HG03575 (cell line): ENCODE measurements around the gene ARHGAP42.

ENCODE experiments used
- ATAC-seq: cut with Tn5 transposase; IDR thresholded peaks from one replicate; pipeline ENCODE4 v1.9.1; 2021; ENCODE audit not compliant: unreplicated experiment, insufficient number of reproducible peaks, low FRiP score; ENCODE audit errors: extremely low read depth

Gene ARHGAP42

DNA sequence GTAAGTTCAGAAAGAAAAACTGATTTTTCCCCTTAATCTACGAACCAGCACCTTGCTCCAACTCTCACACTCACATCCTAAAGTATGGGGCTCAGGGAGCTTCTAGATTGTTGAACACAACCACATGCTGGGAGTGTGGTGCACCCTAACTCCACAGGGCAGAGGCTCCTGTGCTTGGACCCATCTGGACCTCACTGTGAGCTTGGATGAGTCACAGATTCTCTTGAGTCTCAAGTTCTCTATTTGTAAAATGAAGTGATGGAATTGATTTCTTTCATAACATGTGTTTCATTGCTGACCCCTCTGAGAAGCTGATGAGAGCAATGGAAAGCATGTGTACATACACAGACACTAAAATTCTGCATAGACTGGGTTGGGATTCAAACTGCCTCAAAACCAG, 332.8 kb downstream of the ARHGAP42 start:
- ATAC-seq = no peak

DNA sequence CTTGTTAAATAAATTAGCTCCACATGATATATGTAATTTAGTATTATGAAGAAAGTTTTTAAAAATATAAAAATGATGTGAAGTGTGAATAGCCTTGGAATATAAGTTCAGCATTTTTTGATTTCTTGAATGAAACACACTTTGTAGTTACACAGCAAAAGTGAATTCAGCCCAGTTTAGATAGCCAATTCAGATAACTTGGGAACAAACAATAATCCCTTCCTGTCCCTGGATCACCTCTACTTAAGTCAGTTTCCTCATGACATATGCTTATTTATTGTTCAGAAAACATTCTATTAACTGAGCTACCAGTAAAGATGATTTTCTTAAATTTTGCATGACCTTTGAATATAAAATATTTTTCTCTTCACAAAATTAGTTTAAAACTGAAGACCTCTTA, 335.2 kb downstream of the ARHGAP42 start:
- no peak for ATAC-seq

DNA sequence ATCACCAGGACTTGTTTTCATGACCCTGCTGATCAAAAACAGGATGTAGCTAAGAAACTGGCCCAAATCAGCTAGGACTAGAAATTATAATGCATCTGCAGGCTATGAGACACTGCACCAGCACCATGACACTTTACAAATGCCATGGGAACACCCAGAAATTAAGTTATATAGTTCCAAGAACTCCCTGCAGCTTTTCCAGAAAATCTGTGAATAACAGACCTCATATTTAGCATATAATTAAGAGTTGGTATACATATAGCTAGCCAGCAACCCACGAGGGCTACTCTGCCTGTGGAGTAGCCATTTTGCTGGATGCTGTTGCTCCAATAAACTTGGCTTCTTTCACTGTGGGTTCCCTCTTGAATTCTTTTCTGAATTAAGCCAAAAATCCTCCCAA, 341.6 kb downstream of the ARHGAP42 start:
- no peak for ATAC-seq

DNA sequence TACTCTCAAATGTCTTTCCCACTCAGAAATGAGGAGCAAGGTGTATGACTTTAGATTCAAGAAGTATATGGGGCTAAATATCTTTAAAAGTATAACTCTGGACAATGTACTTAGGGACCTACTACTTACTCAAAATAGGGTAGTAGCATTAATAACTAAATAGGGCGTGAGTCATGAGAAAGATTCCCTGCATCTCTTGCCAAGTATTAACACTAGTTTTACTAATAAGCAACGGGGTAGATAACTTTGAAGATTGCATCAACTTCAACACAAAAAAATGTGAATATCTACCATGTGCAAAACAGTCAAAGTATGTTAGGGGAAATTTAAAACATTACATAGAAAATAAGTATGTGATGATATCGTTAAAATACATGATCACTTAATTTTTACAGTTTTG, 342.9 kb downstream of the ARHGAP42 start:
- ATAC-seq = no peak

DNA sequence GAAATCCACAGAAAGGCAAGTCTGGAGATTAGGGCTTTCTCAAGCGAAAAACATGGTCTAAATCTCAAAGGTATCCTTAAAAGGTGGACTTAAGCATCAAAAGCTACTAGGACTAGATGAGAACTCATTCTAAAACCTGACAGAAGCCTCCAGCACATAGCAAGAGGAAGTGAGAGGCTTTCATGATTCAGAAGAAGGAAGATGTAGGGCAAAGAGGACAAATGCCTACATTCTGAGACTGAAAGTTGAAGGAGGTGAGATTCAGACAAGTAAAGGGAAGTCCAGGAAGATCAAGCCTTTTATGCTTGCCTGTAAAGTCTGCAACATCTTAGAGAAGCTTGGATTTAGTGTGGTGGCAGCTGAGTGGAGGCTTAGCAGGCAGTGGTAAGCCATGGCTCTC, 343.6 kb downstream of the ARHGAP42 start:
- no peak for ATAC-seq

DNA sequence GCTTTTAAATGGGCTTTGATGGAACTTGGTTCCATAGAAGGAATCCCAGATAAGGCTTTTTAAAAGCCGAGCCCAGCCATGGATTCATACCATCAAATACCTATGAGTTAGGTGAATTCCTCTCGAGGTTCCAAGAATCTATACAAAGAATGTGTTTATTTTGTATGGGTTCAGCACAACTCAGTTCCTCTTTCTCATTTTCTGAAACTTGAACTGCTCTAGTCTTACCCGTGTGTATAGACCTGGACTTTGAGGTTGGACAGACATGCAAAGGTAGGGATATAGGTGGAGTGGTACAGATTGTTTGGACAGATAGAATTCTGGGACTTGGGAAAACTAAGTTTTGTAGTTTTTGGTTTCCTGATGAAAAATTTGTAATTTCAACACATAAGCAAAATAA, 344.6 kb downstream of the ARHGAP42 start:
- ATAC-seq = no peak

DNA sequence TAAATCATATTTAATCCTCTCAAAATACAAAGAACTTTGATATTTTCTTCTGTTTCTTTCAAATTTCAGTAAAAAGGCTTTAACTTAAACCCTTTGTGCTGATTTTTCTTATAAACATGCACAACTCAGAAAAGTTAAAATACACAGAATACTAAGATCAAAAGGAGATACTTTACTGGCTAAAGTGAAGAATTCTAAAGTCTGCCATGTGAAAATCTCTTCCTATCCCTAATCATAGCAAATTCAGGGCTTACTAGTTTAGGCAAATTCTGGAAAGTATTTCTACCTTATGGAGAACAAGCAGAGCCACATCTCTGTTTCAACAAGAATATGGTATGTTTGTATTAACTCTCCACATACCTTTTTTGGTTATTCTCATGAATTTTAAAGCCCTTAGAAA, 345.9 kb downstream of the ARHGAP42 start:
- ATAC-seq = no peak

DNA sequence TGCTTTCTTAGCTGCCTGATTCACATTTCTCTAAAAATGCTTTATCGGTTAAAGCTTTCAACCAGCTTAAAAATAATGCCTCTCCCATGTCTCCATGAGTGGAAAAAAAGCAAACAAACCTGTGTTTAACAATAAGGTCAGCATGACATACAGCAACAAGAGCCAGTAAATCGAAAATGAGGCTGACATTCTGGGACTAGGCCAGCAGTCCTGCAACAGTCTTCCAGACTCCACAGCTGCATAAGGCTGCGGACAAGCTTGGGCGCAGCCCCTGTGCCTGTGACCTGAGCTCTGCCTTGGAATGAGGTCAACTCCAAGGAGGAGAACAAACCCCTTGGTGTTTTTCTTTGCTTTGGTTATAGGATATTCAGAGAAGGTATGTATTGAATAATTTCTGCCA, 347.0 kb downstream of the ARHGAP42 start:
- no peak for ATAC-seq

DNA sequence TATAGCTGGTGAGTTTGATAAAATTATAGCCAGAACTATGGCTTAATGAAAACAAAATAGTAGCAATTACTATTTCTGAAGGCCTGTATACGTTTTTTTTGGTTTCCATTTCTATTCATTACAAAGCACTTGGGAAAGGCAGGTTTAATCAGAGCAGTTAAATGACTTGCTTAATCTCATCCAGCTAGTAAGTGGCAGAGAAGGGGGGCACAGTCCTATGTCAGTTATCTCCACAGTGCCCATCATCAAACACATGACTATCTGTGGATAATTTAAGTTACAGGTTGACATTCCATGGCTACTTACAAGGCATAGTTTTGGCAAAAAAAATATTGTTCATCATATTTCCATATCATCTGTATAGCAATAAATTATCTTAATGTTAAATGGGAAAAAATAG, 348.8 kb downstream of the ARHGAP42 start:
- ATAC-seq = no peak
